HG03139 (cell line): Measurements from ENCODE around the gene TXNL4B.
A peak's percentile ranks its signal among the peaks of the same experiment; 100 is the strongest.

ENCODE experiments used
- ATAC-seq: cut with Tn5 transposase; IDR thresholded peaks from one replicate; pipeline ENCODE4 v1.9.1; 2021; ENCODE audit not compliant: unreplicated experiment

TXNL4B gene

DNA sequence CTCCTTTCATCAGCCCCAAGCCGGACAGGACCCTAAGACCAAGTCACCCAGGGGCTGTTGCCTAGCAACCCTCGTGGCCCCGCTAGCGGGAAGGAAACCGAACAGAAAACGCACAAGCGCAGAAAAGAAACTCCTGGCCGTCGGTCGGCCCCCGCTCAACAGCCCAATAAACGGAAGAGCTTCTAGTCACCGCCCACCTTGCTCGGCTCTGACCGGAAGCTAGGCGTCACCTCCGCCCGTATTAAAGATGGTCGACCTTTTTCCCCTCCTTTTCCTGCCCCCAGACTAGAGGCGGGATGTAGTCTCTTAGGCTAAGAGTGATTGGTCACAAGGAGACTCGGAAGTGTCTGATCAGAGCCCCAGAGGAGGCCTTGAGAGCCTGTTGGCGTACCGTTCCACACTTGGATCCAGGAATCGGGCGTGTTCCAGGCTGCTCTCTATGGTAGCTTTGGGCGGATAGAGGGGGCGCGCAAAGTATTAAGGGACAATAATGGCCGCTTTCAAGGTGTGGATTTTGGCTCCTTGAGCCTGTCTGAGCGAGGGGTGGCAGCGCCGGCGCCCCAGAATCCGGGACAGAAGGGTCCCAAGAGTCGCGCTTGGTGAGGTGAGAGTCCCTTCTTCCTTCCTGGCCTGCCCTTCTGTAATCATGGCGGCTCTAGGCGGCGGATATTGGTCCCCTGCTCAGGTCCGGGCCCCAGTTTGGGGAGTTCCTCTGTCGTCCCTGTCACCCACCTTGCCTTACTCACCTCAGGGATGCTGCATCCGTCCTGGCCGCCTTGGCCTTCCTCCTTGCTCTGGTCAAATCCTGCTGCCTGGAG is at the start of gene TXNL4B, which contains the start of gene DHX38:
Gene TXNL4B, minus strand, starts transcription at position 173 of the 818 bp plus-strand sequence. CDS start 2,871 bp downstream, outside the sequence.
Gene DHX38, plus strand, starts transcription at position 400 of the 818 bp plus-strand sequence. CDS start 2,311 bp downstream, outside the sequence.
- ATAC-seq, result peak; percentile 97

DNA sequence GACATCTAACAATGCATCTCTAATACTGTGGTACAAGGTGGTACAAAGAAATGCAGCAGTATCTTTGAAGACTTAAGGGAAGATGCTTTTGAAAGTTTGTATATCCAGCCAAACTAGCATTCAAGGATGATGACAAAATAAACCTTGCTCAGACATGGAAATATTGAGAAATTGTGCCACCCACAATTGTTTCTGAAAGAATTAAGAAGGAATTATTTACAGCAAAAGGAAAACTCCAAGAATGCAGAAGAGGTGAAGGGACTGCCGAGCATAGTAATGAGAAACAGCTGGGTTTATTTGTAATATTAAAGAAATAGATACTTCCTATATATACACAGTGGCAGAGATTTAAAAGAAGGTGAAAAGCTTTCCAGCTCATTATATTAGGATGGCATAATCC is 49.1 kb upstream of the TXNL4B start:
- no peak for ATAC-seq

DNA sequence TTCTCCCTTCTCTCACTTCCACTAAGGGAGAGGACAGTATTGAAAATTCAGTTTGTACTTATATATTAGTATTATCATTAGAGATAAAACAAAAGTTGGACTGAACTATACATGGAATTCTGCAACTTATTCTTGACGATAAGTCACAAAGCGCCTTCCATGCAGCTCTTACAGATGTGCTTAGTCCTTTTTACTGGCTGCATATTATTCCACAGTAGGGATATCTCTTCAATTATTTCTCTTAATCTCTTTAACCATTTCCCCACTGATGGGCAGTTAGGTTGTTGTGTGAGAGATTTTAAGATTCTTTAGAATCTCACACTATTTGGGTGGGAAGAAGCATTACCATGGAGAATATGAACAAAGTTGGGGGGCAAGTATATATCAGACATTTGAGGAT is 46.5 kb upstream of the TXNL4B start:
- ATAC-seq, result no peak

DNA sequence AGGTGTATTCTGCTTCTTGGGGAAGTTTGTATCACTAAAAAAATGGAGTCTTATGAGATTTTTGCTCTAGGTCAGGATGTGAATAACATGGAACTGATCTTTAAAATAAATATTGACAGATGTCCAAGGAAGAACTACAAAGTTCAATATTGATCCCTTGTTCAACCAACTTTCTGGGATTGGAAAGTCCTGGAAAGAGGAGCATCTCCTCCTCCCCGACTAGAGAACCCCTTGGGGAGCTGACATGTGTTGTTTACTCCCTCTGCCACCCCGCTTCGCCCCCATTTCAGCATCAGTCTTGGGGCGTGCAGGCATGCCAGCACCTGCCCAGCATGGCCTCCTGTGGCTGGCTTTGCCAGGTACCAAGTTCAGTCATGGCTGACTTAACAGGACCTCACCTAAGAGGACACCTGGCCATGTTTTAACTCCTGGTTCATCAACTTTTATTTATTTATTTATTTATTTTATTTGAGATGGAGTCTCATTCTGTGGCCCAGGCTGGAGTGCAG is 44.7 kb upstream of the TXNL4B start:
- no peak for ATAC-seq

DNA sequence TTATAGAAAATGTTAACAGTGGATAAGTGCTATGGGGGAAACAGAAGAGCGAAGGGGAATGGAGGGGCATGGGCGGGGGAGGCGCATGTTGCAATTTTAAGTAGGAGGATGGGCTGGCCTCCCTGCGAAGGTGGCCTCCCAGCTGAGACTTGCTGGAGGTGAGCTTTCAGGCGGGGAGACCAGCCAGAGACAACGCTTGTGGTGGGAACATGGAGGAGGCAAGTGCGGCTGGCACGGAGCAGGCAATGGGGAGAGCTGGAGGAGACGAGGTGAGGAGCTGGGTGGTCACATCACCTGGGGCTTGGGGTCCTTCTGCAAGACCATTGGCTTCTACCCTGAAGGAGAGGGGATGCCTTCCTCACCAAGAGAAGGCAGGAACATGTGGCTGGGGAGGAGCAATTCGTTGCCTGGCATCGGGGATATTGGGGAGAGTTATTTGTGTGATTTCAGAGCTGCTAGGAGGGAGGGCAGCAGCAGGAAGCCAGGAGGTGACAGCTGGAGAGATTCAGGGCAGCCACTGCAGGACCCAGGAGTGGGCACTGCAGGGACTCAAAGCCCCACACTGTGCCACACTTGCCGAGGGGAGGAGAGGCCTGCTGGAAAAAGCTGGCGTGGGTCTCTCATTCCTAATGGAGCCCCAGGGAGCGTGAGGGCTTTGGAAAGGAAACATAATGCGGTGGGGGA is 44.1 kb upstream of the TXNL4B start:
- ATAC-seq, result no peak

DNA sequence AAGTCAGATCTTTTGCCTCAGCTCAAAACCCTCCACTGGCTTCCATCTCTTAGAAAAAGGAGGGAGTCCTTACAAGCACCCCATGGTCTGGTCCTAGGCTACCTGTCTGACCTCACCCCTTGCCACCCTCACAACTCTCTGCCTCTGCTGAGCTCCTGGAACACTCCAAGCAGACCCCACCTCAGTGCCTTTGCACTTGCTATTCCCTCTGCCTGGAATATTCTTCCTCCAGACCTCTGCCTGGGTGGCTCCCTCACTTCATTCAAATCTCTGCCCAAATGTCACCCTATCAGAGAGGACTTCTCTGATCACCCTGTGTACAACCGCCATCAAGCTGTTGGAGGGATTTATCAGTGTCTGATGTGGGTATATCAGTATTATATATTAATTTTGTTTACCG is 41.1 kb upstream of the TXNL4B start:
- ATAC-seq, result no peak

DNA sequence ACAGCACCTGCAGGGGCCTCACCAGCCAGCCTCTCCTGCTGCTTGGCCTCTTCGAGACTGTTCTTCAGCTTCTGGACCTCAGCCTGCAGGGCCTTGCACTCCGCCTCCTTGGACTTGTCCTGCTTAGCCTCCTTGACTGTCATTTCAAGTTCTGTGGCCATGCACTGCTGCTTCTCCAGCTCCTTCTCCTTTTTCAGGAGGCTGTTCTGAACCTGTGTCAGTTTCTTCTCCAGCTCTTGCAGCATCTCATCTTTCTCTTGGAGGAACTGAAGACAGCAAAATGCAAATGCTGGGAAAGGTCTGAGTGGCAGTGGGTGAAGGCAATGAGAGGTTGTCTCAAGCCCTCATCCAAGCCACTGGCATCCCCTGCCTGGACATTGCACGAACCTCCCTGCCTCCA is 39.3 kb upstream of the TXNL4B start:
- ATAC-seq, result no peak

DNA sequence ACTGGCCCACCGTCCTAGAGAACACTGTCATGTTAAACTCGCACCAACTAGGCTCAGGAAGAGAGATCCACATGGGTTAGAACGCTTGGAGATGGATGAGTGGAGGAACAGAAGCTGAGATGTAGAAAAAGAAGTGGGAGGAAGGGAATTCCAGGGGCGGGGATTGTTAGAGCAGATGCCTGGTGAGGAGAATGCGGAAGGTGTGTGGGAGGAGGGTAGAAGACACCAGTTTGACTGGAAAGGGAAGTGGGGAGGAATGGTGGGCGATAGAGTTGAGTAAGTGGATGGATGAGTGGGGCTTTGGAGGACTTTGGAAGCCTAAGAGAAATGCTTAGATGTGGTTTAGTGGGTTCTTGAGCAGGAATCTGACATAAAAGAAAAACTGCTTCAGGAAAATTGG is 37.6 kb upstream of the TXNL4B start:
- no peak for ATAC-seq

DNA sequence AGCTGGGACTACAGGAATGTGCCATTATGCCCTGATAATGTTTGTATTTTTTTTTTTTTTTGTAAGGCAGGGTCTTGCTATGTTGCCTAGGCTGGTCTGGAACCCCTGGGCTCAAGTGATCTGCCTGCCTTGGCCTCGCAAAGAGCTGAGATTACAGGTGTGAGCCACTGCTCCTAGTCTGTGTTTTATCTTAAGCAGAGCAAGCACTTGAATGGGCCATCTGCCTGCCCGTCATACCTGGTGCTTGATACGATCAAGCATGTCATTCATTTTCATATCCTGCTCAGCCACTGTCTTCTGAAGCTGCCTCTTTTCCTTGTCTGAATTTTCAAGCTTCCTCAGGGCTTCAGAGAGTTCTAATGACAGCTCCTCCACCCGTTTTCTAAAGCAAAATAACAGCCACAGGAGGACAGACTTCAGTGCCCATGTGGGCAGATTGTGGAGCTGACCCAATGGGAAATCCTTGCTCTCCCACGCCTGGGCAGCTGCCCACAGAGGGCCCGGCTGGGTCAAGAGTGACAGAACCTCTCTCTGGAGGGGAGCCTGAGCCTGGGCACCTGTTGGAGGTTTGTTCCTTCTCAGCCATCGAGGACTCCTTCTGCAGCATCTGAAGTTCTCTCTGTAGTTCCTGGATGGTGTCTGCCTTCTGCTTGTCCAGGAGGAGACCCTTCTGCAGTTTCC is 36.7 kb upstream of the TXNL4B start:
- no peak for ATAC-seq

DNA sequence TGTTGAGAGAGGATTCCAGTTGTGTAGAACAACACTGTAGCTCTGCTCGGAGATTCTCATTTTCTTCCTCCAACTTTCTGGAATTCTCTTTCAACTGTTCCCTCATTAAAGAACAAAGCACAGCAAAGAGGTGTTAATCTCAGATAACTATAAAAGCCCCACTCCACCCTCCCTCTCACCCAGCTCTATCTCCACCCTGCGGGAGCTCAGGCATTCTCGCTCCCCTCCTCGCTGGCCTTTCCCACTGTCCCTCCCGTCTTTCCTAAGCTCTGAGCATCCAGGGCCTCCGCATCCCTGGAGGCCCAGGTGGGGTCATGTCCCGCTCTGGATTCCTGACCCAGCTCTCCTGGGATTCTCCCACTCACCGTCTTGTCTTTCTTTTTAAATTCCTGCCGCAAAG is 35.3 kb upstream of the TXNL4B start:
- ATAC-seq, result no peak

DNA sequence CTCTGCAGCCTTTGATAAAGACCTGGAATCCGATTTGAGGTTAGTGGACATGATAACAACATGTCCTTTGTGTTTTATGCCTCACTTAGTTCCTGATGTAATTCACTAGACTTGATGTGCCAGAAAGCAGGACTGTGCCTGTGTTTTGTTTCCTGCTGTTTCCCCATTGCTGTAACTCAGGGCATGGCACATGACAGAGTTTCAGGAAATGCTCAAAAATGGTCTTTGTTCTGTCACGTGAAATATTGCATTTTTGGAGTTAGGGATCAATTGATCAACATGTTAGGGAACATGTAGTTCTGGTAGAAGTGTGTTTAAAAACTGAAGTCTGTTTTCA is 33.0 kb upstream of the TXNL4B start:
- no peak for ATAC-seq

DNA sequence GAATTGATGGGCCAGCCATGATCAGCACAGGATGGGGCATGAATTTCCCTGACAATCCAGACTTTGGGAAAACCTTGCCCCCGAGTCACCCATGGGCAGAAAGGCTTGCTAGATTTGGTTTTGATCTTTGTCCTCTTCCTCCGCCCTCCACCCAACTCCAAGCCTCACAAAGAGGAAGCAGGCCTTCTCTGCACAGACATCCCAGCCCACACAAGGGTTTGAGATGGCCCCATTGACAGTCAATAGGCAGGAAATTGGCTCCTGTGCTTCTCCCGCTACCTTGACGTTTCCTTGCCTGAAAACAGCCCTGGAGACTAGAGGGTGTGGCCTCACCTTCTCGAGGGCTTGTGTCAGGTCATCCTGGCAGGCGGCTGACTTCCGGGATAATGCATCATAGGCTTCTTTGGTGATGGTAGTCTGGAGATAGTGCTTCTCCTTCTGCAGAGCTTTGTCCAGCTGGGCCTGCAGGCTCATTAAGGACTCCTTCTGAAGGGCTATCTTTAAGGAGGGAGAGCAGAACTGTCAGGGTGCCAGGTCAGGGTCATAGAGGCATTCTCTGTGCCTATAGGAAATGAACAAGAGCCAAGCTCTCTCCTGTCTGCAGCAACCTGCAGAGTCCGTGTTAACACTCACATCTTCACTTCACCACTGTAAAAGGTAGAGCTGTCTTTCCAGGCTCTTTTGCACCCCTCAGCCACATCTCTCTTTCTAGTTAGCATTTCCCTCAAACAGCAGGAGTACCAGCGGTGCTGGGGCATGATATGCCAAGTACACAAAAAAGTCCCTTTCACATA is 32.4 kb upstream of the TXNL4B start:
- ATAC-seq, result no peak

DNA sequence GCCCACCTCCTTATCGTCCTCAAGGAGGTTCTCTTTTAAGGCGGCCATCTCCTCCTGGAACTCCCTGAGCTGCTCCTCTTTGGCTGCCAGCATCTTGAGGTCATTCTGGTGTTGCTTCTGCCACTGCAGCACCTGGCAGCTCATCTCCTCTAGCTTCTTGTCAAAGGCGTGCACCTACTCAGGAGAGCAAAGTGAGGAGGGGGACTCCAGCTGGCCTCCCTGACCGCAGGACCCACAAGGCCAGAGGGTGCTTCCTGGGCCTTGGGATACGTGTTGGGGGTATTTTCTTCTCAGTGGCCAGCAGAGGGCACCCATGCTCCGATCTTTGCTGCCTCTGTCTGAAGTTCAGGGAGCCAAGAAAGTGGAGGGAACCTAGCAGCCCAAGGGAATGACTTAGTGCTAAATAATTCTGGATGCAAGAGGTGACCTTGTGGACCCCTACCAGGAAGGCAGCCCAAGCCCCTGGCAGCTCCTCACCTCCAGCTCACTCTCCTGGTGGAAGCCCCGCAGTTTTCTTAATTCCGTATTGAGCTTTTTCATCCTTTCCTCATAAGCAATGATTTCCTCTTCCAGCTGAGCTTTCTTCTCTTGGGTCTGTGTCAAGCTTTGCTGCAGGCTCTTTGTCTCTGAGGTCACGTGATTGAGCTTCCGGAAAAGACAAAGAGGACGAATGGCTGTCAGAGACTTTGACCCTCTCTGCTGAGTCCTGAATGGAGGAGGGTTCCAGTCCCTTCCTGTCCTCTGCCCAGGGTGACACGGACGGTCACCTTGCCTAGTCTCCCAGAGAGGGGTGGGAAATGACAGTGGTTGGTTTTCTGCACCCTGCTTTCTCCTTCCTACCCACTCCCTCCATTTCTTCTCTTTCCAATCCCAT is 31.6 kb upstream of the TXNL4B start:
- no peak for ATAC-seq

DNA sequence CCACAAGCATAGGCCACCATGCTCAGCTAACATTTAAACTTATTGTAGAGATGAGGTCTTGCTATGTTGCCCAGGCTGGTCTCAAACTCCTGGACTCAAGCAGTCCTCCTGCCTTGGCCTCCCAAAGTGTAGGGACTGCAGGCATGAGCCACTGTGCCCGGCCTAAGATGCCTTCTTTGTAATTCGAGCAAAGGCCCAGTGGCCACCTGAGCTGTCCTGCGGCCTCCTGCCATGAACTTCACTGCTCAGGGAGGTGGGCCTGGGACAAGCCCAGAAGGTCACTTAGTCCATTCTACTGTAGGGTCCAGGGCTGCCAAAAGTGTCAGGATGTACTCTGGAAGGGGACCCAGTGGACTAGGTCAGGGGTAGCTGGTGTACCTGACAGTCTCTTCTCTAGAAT is 30.7 kb upstream of the TXNL4B start:
- no peak for ATAC-seq

DNA sequence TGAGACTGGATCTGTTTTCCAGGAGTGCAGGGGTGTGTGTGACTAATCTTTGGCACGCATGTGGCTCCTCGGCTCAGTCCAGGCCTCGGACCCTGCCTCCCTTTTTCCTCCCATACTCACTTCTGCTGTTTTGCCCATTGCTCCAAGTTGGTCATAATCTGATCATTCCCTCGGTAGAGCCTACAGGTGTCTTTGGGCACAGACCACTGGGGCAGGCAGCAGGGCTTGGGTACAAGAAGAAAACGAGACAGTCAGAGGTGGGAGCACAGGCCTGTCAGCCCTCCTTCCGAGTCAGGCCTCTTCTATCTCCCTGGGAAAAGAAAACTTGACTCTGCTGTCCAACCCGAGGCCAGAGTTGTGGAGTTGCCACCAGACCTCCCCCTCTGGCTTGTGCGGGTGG is 30.0 kb upstream of the TXNL4B start:
- ATAC-seq, result no peak

DNA sequence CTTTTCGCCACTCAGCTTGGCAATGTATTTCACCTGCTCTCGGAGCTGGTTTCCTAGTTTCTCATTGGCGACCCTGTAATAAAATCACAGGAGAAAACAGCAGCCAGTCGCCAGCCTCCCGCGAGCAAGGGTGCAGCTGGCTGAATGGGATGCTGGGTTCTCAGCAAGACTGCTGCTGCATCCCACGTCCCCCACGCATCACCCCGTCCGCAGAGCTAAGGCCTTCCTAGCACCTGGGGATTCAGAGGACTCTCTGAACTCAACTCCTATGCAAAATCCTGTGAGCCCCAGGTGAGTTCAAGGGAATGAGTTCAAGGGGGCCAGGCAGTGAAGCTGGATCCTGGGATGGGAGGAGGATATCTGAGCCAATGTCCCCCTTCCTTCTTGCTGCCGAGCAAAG is 29.5 kb upstream of the TXNL4B start:
- ATAC-seq, result no peak

DNA sequence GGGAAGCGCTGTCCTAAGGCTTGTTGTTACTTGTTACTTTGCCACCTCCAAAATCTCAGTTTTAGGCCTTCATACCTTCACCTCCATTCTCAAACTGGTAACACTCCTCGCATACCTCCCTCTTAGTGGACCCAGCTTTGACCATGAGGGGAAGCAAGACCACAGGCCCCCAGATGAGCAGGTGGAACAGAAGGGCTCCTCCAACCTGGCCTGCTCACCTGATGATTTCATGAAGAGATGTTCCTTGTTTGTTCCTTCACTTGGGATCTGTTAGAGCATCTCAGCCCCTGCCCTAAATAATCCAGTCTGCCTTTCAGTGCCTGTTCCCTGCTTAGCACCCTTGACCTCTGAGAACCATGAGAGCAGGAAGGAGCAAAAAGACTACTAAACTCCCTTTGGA is 28.9 kb upstream of the TXNL4B start:
- no peak for ATAC-seq

DNA sequence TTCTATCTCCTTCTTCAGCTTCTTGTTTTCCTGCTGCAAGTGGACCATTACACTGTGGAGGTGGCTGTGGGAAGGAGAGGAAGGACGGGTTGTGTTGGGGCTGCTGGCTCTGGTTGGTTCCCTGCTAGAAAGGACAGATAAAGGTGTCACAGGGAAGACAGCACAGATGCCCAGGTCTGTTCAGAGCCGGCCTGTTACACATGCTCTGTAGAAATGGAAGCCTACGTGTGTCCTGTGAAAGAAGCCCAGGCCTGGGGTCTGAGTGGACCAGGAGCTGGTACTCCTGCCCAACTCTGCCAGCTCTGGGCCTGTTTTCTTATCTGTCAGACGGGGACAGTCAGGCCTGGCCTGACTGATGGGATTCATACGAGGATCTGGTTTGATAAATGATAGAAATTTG is 26.6 kb upstream of the TXNL4B start:
- ATAC-seq, result no peak

DNA sequence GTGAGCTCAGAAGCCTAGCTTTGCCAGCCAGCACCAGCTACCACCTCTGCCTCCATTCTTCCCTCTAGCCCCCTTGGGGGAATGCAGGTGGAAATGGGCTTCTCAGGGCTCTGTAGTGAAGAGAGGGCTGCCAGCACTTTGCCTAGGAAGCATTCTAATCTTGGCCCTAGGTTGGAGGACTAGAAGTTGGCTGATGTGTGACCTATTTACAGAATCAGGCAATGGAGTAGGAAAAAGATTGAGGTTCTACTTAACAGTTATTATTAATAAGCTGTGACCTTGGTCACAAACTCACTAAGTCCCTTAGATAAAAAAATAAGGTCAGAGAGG is 20.2 kb upstream of the TXNL4B start:
- no peak for ATAC-seq
